Pancreas (tissue), 10 donors: ENCODE measurements around the gene B4GALNT3. TPM values are rescaled to one million over a fixed set of nuclear protein-coding genes. Genes with fewer than 3 reads are reported as not detected.

Source experiments
- ATAC-seq, 4 donors: fragments of 200-7000 bp; cut with Tn5 transposase; one replicate each; pipeline versions ENCODE4 v1.8.0 to v1.9.1; 2020; ENCODE audit warnings: mild to moderate bottlenecking in 4 of 4, moderate library complexity in 4 of 4
- DNase-seq, 6 donors: peaks; one replicate each; pipeline ENCODE4 v3.0.0-alpha.2; 2020
- FAIRE-seq: peaks from 2 replicates; lab custom pipeline; 2012; peaks lifted over from hg19 to GRCh38; lab: Jason Lieb, UNC
- H3K27ac ChIP-seq, 4 donors: fragments of 200-600 bp; sonication (generic); 1 replicate in 3 of 4; 2 replicates in 1 of 4; pipeline versions ENCODE4 v1.5.0 to v1.8.0; 2020
- H3K27me3 ChIP-seq, 4 donors: fragments of 200-600 bp; one replicate each; pipeline ENCODE4 v1.8.0; 2021
- H3K36me3 ChIP-seq, 3 donors: fragments of 200-600 bp; sonication (generic) in 1 of 3; one replicate each; pipeline versions ENCODE4 v1.5.0 to v1.8.0; 2020 to 2021
- H3K4me1 ChIP-seq, 3 donors: fragments of 200-600 bp; one replicate each; pipeline ENCODE4 v1.8.0; 2021
- H3K4me3 ChIP-seq, 4 donors: fragments of 200-600 bp; sonication (generic) in 2 of 4; one replicate each; pipeline versions ENCODE4 v1.5.0 to v1.8.0; 2020 to 2021
- H3K9me3 ChIP-seq, 4 donors: fragments of 200-600 bp; one replicate each; pipeline ENCODE4 v1.8.0; 2021
- WGBS, 2 donors: extraction: QIAGEN DNeasy Blood & Tissue Kit; methylation state at CpG; one replicate each; pipeline ENCODE4 v1.1.7; 2013; 5-methylcytosine and 5-hydroxymethylcytosine counted together
- intact Hi-C, 3 donors: fragments of 100-400 bp; cut with DNase I; formaldehyde crosslinking; loops; one replicate each; pipeline versions ENCODE4 v1.11.1 to v1.14.2; 2022
- polyA plus RNA-seq, 2 donors: library from polyadenylated mRNA; stranded (reverse); fragments of 200-250 nt; gene quantifications; one replicate each; pipeline ENCODE4 v1.2.3, GENCODE V29; 2013
- total RNA-seq, 6 donors: library from RNA; stranded (reverse); fragmentation: NEBNext Ultra II Directional in 4 of 6; extraction: Animal tissue kit (Norgen Biotek cat#: 25700) in 4 of 6; gene quantifications; one replicate each; pipeline versions ENCODE4 v1.2.1 to v1.2.4, GENCODE V29; 2021 to 2023
- TF ChIP-seq, protein P1 (sequence below), 4 donors: fragments of 200-600 bp; sonication (generic) in 3 of 4; IDR thresholded peaks; one replicate each; pipeline versions ENCODE4 v1.5.0 to v1.8.0; 2021; ENCODE audit warnings: antibody characterized with exemption in 4 of 4
- donor health status: healthy with polysubstance abuse.
- donor health status: DM: no; HTN: no; CAD: no; lungs with moderate emphysema.
- donor health status: DM: no; HTN: no; CAD: no.
- donor health status: control.
- donor health status: control.
- donor health status: Bipolar disorder and iron deficiency.
- donor health status: DM: yes; HTN: yes; CAD: no.
- donor health status: DM: no; HTN: no; CAD: no.
- donor health status: DM: no; HTN: no; CAD: no.
- donor health status: DM: yes; HTN: yes; CAD: no.

Gene B4GALNT3
- total and polyA plus RNA-seq, 8 donors = 3.8 to 19.5 (median 7.7) TPM

DNA sequence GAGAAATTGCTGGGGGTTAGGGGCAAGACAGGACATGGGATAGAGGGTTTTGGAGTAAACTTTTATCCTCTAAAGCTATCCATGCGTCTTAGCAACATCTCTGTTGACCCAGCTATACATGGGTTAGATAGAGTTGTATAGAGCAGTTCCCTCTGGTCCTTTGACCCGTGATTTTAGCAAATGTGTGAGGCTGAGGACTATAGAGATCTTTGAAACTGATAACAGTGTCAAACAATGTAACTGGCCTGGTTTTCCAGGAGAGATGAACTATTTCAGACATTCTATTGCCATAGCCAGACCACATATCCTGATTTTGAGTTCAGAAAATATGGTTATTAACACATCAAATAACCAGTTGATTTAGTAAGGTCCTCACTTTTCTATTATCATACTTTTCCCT lies 60.4 kb downstream of the B4GALNT3 start:
- FAIRE-seq = no peak

DNA sequence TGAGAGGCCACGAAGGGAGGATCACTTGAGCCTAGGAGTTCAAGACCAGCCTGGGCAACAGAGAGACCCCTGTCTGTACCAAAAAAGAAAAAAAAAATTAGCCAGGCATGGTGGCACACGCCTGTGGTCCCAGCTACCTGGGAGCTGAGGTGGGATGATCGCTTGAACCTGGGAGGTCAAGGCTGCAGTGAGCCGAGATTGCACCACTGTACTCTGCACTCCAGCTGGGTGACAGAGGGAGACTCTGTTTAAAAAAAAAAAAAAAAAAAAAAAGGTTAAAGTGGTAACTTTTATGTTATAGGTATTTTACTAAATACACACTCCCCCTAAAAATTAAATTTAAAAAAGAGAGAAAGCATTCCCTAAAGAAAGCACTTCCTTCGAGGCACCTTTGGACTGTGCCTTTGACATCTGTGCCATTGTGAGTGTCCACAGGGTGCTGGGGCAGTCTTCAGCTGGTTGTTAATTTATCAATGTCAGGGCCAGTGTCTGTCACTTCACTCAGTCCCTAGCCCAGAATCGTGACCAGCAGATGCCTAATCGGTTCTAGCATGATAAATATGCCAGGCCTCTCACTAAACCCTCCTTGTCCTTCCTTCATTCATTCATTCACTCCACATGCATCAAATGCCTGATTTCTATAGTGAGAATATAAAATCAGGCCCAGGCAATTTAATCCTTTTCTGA lies 63.1 kb downstream of the B4GALNT3 start:
- intact Hi-C loops = no loop called here
- H3K27ac ChIP-seq = no peak overlapping the region
- no peak for ATAC-seq
- no peaks in the 10 kb centered on the region for H3K27me3 ChIP-seq
- H3K4me1 ChIP-seq = no peaks in the 10 kb centered on the region
- no peaks in the 10 kb centered on the region for H3K9me3 ChIP-seq
- no peaks in the 10 kb centered on the region for H3K36me3 ChIP-seq
- DNase-seq = no peak
- WGBS, 2 donors = 60 to 69% methylated on average over 7 of the region's 7 CpGs
- FAIRE-seq = no peak
- TF ChIP-seq, protein P1, sequence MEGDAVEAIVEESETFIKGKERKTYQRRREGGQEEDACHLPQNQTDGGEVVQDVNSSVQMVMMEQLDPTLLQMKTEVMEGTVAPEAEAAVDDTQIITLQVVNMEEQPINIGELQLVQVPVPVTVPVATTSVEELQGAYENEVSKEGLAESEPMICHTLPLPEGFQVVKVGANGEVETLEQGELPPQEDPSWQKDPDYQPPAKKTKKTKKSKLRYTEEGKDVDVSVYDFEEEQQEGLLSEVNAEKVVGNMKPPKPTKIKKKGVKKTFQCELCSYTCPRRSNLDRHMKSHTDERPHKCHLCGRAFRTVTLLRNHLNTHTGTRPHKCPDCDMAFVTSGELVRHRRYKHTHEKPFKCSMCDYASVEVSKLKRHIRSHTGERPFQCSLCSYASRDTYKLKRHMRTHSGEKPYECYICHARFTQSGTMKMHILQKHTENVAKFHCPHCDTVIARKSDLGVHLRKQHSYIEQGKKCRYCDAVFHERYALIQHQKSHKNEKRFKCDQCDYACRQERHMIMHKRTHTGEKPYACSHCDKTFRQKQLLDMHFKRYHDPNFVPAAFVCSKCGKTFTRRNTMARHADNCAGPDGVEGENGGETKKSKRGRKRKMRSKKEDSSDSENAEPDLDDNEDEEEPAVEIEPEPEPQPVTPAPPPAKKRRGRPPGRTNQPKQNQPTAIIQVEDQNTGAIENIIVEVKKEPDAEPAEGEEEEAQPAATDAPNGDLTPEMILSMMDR (IDR thresholded peaks at IDR 0.05) = no peak
- H3K4me3 ChIP-seq = no peak overlapping the region

More for the DNA sequence above, 60.4 kb downstream of the B4GALNT3 start:
- H3K36me3 ChIP-seq = no peaks in the 10 kb centered on the region
- ATAC-seq (no peak), DNase-seq (no peak)
- no peaks in the 10 kb centered on the region for H3K27me3 ChIP-seq
- H3K4me3 ChIP-seq = no peak overlapping the region
- no peaks in the 10 kb centered on the region for H3K4me1 ChIP-seq
- H3K27ac ChIP-seq = no peak overlapping the region
- TF ChIP-seq, protein P1 (IDR thresholded peaks at IDR 0.05) = no peak
- no peaks in the 10 kb centered on the region for H3K9me3 ChIP-seq
- 63 to 77% methylated on average over 2 of the region's 2 CpGs for WGBS, 2 donors
- intact Hi-C loops = no loop called here

DNA sequence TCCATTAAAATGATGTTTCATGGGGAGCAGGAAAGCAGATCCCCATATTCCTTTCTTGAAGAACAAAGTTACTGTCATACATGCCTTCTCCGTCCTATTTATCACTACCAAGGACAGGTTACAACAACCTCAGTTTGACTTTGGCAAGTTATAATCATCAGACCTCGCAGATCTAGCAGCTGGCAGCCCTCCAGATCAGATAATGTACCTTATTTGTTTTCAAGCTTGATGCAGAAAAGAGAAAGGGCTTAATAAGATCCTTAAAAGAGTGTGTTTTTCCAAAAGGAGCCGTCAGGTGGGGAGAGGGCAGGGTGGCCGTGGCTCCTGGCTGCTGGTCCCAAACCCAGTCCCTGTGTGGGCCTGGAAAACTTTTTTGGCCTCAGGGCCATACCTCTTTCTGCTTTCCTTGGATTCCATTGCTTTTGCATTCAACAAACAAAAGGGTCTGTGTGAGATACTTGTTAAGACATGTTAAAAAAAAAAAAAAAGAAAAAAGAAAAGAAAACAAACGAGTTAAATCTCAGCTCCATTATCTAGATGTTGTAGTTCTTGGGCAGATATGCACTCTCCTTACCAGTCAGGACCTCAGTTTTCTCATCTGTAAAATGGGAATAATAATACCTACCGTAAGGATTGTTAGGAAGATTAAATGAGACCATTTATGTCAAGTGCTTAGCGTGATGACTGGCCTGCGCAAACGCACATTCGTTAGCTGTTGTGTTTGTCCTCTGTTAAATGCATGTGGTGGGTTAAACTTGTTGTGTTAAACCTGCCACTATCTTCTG lies 64.6 kb downstream of the B4GALNT3 start:
- intact Hi-C loops = no loop called here
- 66% methylated on average over 10 of the region's 10 CpGs for WGBS, 2 donors
- TF ChIP-seq, protein P1 (IDR thresholded peaks at IDR 0.05) = no peak
- FAIRE-seq (no peak), DNase-seq (no peak), ATAC-seq (peak in 2 of 4 donors; percentile 25)
- Histone ChIP-seq H3K27me3 (no peaks in the 10 kb centered on the region), H3K36me3 (no peaks in the 10 kb centered on the region), H3K9me3 (no peaks in the 10 kb centered on the region), H3K4me1 (no peaks in the 10 kb centered on the region), H3K4me3 (no peak overlapping the region), H3K27ac (no peak overlapping the region)

DNA sequence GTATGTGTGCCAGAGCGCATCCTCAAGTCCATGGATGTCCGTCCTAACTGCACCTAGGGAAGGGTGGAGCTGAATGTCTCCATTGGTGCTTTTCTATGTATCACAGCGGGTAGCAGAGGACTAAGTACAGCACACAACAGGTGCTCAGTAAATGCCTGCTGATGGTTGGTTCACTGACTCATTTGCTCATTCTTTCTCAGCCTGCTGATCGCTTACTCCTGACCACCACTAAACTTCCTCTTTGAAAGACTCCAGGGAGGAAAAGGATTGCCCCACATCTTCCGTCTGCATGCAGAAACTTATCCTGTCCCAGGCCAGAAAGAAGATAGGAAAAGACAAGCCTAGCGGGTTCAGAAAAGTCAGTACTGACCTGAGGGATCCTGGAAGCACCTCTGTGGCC lies 66.3 kb downstream of the B4GALNT3 start:
- Histone ChIP-seq H3K36me3 (no peaks in the 10 kb centered on the region), H3K27ac (no peak overlapping the region), H3K4me1 (no peaks in the 10 kb centered on the region), H3K4me3 (no peak overlapping the region), H3K9me3 (no peaks in the 10 kb centered on the region), H3K27me3 (no peaks in the 10 kb centered on the region)
- FAIRE-seq = no peak
- no peak for DNase-seq
- TF ChIP-seq, protein P1 (IDR thresholded peaks at IDR 0.05) = no peak
- intact Hi-C loops = no loop called here
- 85 to 90% methylated on average over 6 of the region's 6 CpGs for WGBS, 2 donors
- no peak for ATAC-seq

DNA sequence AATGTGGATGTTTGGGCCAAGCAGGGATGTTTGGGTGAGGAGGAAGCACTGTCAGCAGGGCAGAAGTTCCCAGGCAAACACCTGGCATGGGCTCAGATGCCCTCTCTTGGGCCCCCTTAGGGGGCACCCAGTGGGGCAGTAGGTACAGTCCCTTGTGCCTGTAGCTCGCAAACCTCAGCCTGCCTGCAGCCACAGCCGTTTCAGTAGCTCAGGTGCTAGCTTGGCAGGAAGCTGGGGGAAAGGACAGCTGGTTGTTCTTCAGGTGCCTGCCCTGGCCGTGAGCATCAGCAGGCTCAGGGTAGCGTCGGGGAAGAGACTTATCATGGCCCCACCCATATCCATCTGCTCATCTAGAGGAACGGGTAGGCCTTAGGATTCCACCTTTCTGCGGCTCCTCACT lies 67.5 kb downstream of the B4GALNT3 start:
- no peaks in the 10 kb centered on the region for H3K4me1 ChIP-seq
- DNase-seq = no peak
- WGBS, 2 donors = 74 to 86% methylated on average over 7 of the region's 7 CpGs
- intact Hi-C loops = no loop called here
- no peaks in the 10 kb centered on the region for H3K36me3 ChIP-seq
- ATAC-seq = peak in 1 of 4 donors; percentile 28
- H3K27me3 ChIP-seq = no peaks in the 10 kb centered on the region
- FAIRE-seq = no peak
- H3K4me3 ChIP-seq = no peak overlapping the region
- H3K9me3 ChIP-seq = no peaks in the 10 kb centered on the region
- TF ChIP-seq, protein P1 (IDR thresholded peaks at IDR 0.05) = no peak
- H3K27ac ChIP-seq = no peak overlapping the region
